ENCODE results near the gene TMOD1. TPM values are rescaled to one million over a fixed set of nuclear protein-coding genes. Genes with fewer than 3 reads are reported as not detected.

The TMOD1 gene
- total and polyA plus RNA-seq, 3 donors from 2014 or later, result 3.9 to 7.8 (median 3.9) TPM

- no peak for TF ChIP-seq POLR2A (IDR thresholded peaks at IDR 0.05)
- TF ChIP-seq, protein P1, sequence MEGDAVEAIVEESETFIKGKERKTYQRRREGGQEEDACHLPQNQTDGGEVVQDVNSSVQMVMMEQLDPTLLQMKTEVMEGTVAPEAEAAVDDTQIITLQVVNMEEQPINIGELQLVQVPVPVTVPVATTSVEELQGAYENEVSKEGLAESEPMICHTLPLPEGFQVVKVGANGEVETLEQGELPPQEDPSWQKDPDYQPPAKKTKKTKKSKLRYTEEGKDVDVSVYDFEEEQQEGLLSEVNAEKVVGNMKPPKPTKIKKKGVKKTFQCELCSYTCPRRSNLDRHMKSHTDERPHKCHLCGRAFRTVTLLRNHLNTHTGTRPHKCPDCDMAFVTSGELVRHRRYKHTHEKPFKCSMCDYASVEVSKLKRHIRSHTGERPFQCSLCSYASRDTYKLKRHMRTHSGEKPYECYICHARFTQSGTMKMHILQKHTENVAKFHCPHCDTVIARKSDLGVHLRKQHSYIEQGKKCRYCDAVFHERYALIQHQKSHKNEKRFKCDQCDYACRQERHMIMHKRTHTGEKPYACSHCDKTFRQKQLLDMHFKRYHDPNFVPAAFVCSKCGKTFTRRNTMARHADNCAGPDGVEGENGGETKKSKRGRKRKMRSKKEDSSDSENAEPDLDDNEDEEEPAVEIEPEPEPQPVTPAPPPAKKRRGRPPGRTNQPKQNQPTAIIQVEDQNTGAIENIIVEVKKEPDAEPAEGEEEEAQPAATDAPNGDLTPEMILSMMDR (IDR thresholded peaks at IDR 0.05), result no peak
- no peaks in the 10 kb centered on the region for H3K4me1 ChIP-seq
- no peaks in the 10 kb centered on the region for H3K9me3 ChIP-seq
- WGBS, 2 donors, result 78 to 84% methylated on average over 10 of the region's 10 CpGs
- no peak overlapping the region for H3K27ac ChIP-seq
- no peak overlapping the region for H3K4me3 ChIP-seq
- H3K36me3 ChIP-seq (ENCODE audit: low read depth, missing control alignments), result no peaks in the 10 kb centered on the region
- DNase-seq, result no peak
- no peaks in the 10 kb centered on the region for H3K27me3 ChIP-seq
- intact Hi-C loops (cut with DNase I; ENCODE audit: low total_unique reads), result no loop called here
These were observed 20.3 kb downstream of the TMOD1 start for GRCh38 chr9:97521576-97522333.

DNA sequence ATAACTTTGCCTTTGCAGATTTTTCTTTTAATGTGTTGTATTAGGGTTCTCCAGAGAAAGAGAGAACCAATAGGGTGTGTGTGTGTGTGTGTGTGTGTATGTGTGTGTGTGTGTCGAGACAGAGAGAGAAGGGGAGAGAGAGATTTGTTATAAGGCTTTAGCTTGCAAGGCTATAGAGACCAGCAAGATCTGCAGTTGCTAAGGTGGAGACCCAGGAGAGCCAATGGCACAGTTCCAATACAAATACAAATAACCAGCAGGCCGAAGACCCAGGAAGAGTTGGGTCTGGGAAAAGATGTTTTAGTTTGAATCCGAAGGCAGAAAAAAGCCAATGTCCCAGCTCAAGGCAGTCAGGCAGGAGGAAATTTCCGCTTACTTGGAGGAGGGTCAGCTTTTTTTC lies 23.0 kb downstream of the TMOD1 start:
- TF ChIP-seq, protein P1 (IDR thresholded peaks at IDR 0.05), result no peak
- TF ChIP-seq POLR2A (IDR thresholded peaks at IDR 0.05), result no peak
- H3K36me3 ChIP-seq (ENCODE audit: low read depth, missing control alignments), result no peaks in the 10 kb centered on the region
- H3K4me1 ChIP-seq, result peaks cover 13% of the 10 kb centered on the region
- 61 to 80% methylated on average over 4 of the region's 4 CpGs for WGBS, 2 donors
- no peak overlapping the region for H3K4me3 ChIP-seq
- no peak overlapping the region for H3K27ac ChIP-seq
- no peak for DNase-seq
- H3K27me3 ChIP-seq, result no peaks in the 10 kb centered on the region
- intact Hi-C loops (cut with DNase I; ENCODE audit: low total_unique reads), result no loop called here
- H3K9me3 ChIP-seq, result no peaks in the 10 kb centered on the region

DNA sequence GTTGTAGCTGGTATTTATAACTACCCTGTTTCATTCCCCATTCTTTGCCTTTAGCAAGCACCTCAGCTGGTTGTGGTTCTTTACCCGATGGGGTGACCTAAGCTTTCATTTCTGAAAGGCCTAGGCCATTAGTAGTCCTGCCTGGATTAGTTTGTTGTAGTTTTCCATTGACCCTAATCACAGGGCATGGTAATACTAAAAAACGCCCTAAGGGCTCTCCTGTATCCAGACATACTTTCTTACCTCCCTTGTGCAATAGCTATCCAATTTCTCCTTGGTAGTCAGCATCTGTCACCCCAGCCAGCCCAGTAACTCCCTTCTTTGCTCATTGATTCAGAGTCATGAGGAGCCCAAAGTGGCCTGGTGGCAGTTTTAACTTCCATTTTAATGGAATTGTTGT lies 24.0 kb downstream of the TMOD1 start:
- no peaks in the 10 kb centered on the region for H3K9me3 ChIP-seq
- H3K36me3 ChIP-seq (ENCODE audit: low read depth, missing control alignments), result no peaks in the 10 kb centered on the region
- H3K27ac ChIP-seq, result no peak overlapping the region
- no peaks in the 10 kb centered on the region for H3K27me3 ChIP-seq
- H3K4me3 ChIP-seq, result no peak overlapping the region
- WGBS, 2 donors, result 97% methylated on average over 2 of the region's 2 CpGs
- DNase-seq, result no peak
- H3K4me1 ChIP-seq, result peaks cover 16% of the 10 kb centered on the region
- no peak for TF ChIP-seq POLR2A (IDR thresholded peaks at IDR 0.05)
- TF ChIP-seq, protein P1 (IDR thresholded peaks at IDR 0.05), result no peak
- intact Hi-C loops (cut with DNase I; ENCODE audit: low total_unique reads), result no loop called here

DNA sequence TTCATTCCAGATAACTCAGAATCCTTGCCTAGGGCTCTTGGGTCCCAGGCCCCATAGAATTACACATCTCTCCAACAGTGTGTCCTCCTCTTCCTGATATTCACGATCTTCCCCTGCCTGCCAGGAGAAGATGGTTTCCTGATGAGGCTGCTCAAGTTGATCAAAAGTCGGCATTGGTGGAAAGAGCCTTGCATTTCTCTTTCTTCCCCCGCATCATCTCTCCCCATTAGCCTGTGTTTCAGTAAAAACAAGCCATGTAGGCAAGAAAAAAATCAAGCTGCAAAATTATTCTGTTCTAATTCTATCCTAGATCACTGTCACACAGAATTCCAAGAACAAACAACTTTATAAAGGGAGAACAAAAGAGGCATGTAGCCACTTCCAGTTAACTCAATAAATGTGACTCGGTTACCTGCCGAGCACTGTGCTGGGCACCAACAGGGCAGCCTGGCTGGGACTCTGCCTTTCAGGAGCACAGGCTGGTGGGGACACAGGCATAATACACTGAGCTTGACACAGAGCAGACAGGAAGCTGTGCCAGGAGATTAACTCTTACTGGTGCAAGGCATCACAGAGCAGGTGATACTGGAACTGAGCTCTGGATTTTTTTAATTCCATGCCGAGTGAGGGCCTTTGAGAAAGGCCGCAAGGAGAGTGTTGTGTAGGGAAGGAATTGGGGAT lies 25.6 kb downstream of the TMOD1 start:
- DNase-seq, result no peak
- TF ChIP-seq POLR2A (IDR thresholded peaks at IDR 0.05), result no peak
- TF ChIP-seq, protein P1 (IDR thresholded peaks at IDR 0.05), result no peak

More for the DNA sequence above, 25.6 kb downstream of the TMOD1 start:
- 89 to 90% methylated on average over 7 of the region's 7 CpGs for WGBS, 2 donors
- intact Hi-C loops (cut with DNase I; ENCODE audit: low total_unique reads), result no loop called here
- H3K4me1 ChIP-seq, result peaks cover 20% of the 10 kb centered on the region
- no peak overlapping the region for H3K27ac ChIP-seq
- no peaks in the 10 kb centered on the region for H3K9me3 ChIP-seq
- no peak overlapping the region for H3K4me3 ChIP-seq
- H3K36me3 ChIP-seq (ENCODE audit: low read depth, missing control alignments), result no peaks in the 10 kb centered on the region
- no peaks in the 10 kb centered on the region for H3K27me3 ChIP-seq

Measured in testis (tissue), 3 donors.